ENCODE results near the gene ZGPAT.

Gene ZGPAT

GRCh38 chr20:63748070-63748933, 40.5 kb downstream of the ZGPAT start:
- Histone ChIP-seq H3K4me1 (ENCODE audit: control insufficient read depth, insufficient read depth, low read length) (no peaks in the 10 kb centered on the region), H3K36me3 (ENCODE audit: control insufficient read depth, insufficient read depth, low read length) (peaks cover 19% of the 10 kb centered on the region), H3K27me3 (ENCODE audit: control insufficient read depth, insufficient read depth, low read length) (no peaks in the 10 kb centered on the region), H3K9ac (ENCODE audit: low read depth, low read length) (no peak overlapping the region), H3K4me3 (ENCODE audit: low read depth, low read length) (no peak overlapping the region), H3K9me3 (ENCODE audit: control insufficient read depth, insufficient read depth, low read length) (no peaks in the 10 kb centered on the region)

GRCh38 chr20:63748934-63749270, 41.1 kb downstream of the ZGPAT start:
- Histone ChIP-seq H3K9ac (ENCODE audit: low read depth, low read length) (no peak overlapping the region), H3K36me3 (ENCODE audit: control insufficient read depth, insufficient read depth, low read length) (peaks cover 13% of the 10 kb centered on the region), H3K4me3 (ENCODE audit: low read depth, low read length) (no peak overlapping the region), H3K27me3 (ENCODE audit: control insufficient read depth, insufficient read depth, low read length) (no peaks in the 10 kb centered on the region), H3K9me3 (ENCODE audit: control insufficient read depth, insufficient read depth, low read length) (no peaks in the 10 kb centered on the region), H3K4me1 (ENCODE audit: control insufficient read depth, insufficient read depth, low read length) (no peaks in the 10 kb centered on the region)

GRCh38 chr20:63749597-63750508, 42.0 kb downstream of the ZGPAT start:
- Histone ChIP-seq H3K27me3 (ENCODE audit: control insufficient read depth, insufficient read depth, low read length) (no peaks in the 10 kb centered on the region), H3K9ac (ENCODE audit: low read depth, low read length) (no peak overlapping the region), H3K9me3 (ENCODE audit: control insufficient read depth, insufficient read depth, low read length) (no peaks in the 10 kb centered on the region), H3K4me3 (ENCODE audit: low read depth, low read length) (no peak overlapping the region), H3K4me1 (ENCODE audit: control insufficient read depth, insufficient read depth, low read length) (no peaks in the 10 kb centered on the region), H3K36me3 (ENCODE audit: control insufficient read depth, insufficient read depth, low read length) (peaks cover 13% of the 10 kb centered on the region)

GRCh38 chr20:63750807-63751470, 43.1 kb downstream of the ZGPAT start:
- peaks cover 13% of the 10 kb centered on the region for H3K36me3 ChIP-seq (ENCODE audit: control insufficient read depth, insufficient read depth, low read length)
- no peak overlapping the region for H3K9ac ChIP-seq (ENCODE audit: low read depth, low read length)
- no peak overlapping the region for H3K4me3 ChIP-seq (ENCODE audit: low read depth, low read length)

GRCh38 chr20:63751471-63752271, 43.8 kb downstream of the ZGPAT start:
- Histone ChIP-seq H3K4me3 (ENCODE audit: low read depth, low read length) (no peak overlapping the region), H3K9me3 (ENCODE audit: control insufficient read depth, insufficient read depth, low read length) (no peaks in the 10 kb centered on the region), H3K4me1 (ENCODE audit: control insufficient read depth, insufficient read depth, low read length) (no peaks in the 10 kb centered on the region), H3K27me3 (ENCODE audit: control insufficient read depth, insufficient read depth, low read length) (no peaks in the 10 kb centered on the region), H3K36me3 (ENCODE audit: control insufficient read depth, insufficient read depth, low read length) (peaks cover 10% of the 10 kb centered on the region), H3K9ac (ENCODE audit: low read depth, low read length) (no peak overlapping the region)

More at GRCh38 chr20:63750807-63751470, 43.1 kb downstream of the ZGPAT start:
- Histone ChIP-seq H3K27me3 (ENCODE audit: control insufficient read depth, insufficient read depth, low read length) (no peaks in the 10 kb centered on the region), H3K9me3 (ENCODE audit: control insufficient read depth, insufficient read depth, low read length) (no peaks in the 10 kb centered on the region), H3K4me1 (ENCODE audit: control insufficient read depth, insufficient read depth, low read length) (no peaks in the 10 kb centered on the region)

GRCh38 chr20:63752411-63753101, 44.7 kb downstream of the ZGPAT start:
- no peaks in the 10 kb centered on the region for H3K27me3 ChIP-seq (ENCODE audit: control insufficient read depth, insufficient read depth, low read length)
- no peak overlapping the region for H3K4me3 ChIP-seq (ENCODE audit: low read depth, low read length)
- no peaks in the 10 kb centered on the region for H3K9me3 ChIP-seq (ENCODE audit: control insufficient read depth, insufficient read depth, low read length)
- no peaks in the 10 kb centered on the region for H3K4me1 ChIP-seq (ENCODE audit: control insufficient read depth, insufficient read depth, low read length)
- H3K36me3 ChIP-seq (ENCODE audit: control insufficient read depth, insufficient read depth, low read length) = peaks cover 7% of the 10 kb centered on the region
- H3K9ac ChIP-seq (ENCODE audit: low read depth, low read length) = no peak overlapping the region

GRCh38 chr20:63753381-63753780, 45.5 kb downstream of the ZGPAT start:
- H3K27me3 ChIP-seq (ENCODE audit: control insufficient read depth, insufficient read depth, low read length) = no peaks in the 10 kb centered on the region
- H3K9ac ChIP-seq (ENCODE audit: low read depth, low read length) = no peak overlapping the region
- no peaks in the 10 kb centered on the region for H3K9me3 ChIP-seq (ENCODE audit: control insufficient read depth, insufficient read depth, low read length)
- peaks cover 7% of the 10 kb centered on the region for H3K36me3 ChIP-seq (ENCODE audit: control insufficient read depth, insufficient read depth, low read length)
- no peak overlapping the region for H3K4me3 ChIP-seq (ENCODE audit: low read depth, low read length)
- no peaks in the 10 kb centered on the region for H3K4me1 ChIP-seq (ENCODE audit: control insufficient read depth, insufficient read depth, low read length)

- no peaks in the 10 kb centered on the region for H3K27me3 ChIP-seq (ENCODE audit: control insufficient read depth, insufficient read depth, low read length)
- H3K9ac ChIP-seq (ENCODE audit: low read depth, low read length) = no peak overlapping the region
- no peak overlapping the region for H3K4me3 ChIP-seq (ENCODE audit: low read depth, low read length)
- no peaks in the 10 kb centered on the region for H3K4me1 ChIP-seq (ENCODE audit: control insufficient read depth, insufficient read depth, low read length)
- H3K9me3 ChIP-seq (ENCODE audit: control insufficient read depth, insufficient read depth, low read length) = no peaks in the 10 kb centered on the region
- peaks cover 7% of the 10 kb centered on the region for H3K36me3 ChIP-seq (ENCODE audit: control insufficient read depth, insufficient read depth, low read length)
These were observed 46.2 kb downstream of the ZGPAT start for GRCh38 chr20:63754008-63754407.

- peaks cover 4% of the 10 kb centered on the region for H3K36me3 ChIP-seq (ENCODE audit: control insufficient read depth, insufficient read depth, low read length)
- no peak overlapping the region for H3K4me3 ChIP-seq (ENCODE audit: low read depth, low read length)
- no peaks in the 10 kb centered on the region for H3K4me1 ChIP-seq (ENCODE audit: control insufficient read depth, insufficient read depth, low read length)
- H3K27me3 ChIP-seq (ENCODE audit: control insufficient read depth, insufficient read depth, low read length) = no peaks in the 10 kb centered on the region
- no peaks in the 10 kb centered on the region for H3K9me3 ChIP-seq (ENCODE audit: control insufficient read depth, insufficient read depth, low read length)
- H3K9ac ChIP-seq (ENCODE audit: low read depth, low read length) = no peak overlapping the region
These were observed 48.3 kb downstream of the ZGPAT start for GRCh38 chr20:63755933-63756647.

- Histone ChIP-seq H3K4me3 (ENCODE audit: low read depth, low read length) (no peak overlapping the region), H3K4me1 (ENCODE audit: control insufficient read depth, insufficient read depth, low read length) (no peaks in the 10 kb centered on the region), H3K9me3 (ENCODE audit: control insufficient read depth, insufficient read depth, low read length) (no peaks in the 10 kb centered on the region), H3K36me3 (ENCODE audit: control insufficient read depth, insufficient read depth, low read length) (peaks cover 4% of the 10 kb centered on the region), H3K27me3 (ENCODE audit: control insufficient read depth, insufficient read depth, low read length) (no peaks in the 10 kb centered on the region), H3K9ac (ENCODE audit: low read depth, low read length) (no peak overlapping the region)
These were observed 48.8 kb downstream of the ZGPAT start for GRCh38 chr20:63756648-63756991.
